IPS-NIHi7 (cell line): ENCODE measurements around the gene LAP3.
"Not testable (repeated sequence)": the region's sequence is repeated elsewhere in the genome, so short reads cannot be mapped to it uniquely, and the experiment has no call there.

ENCODE experiments used
- DNase-seq: peaks from one replicate; pipeline ENCODE4 v3.0.0; 2012; ENCODE audit warnings: mixed read lengths; ENCODE audit errors: extremely low spot score

LAP3 gene

DNA sequence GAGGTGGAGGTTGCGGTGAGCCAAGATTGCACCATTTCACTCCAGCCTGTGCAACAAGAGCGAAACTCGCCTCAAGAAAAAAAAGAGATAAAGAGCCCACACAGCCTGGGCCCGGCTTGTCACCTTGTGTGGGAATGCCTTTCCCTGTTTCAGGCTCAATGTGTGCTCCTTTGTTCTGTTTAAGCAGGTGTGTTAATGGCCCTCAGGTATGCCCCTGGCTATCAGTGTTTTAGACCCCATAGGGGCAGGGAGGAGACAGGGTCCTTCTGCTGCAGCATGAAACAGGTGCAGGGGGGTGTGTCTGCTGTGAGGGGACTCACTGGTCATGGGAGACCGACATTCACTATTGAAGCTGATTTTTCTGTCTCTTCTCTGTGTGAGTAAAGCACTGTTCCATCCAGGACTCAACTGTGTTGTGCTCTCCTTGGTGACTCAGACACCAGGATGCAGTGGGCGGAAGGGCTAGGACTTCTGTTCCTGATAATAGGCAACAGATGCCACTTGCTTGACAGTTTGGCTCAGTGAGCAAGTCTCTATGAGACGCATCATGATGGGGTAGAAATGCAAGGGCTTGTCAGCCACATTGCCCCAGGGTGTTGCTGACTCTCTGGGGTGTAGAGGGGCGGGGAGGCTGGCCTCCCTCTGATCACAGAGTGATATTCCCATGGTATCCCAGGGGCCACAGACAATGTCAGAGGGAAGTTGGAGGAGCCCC lies 15.6 kb upstream of the LAP3 start:
- no peak for DNase-seq

DNA sequence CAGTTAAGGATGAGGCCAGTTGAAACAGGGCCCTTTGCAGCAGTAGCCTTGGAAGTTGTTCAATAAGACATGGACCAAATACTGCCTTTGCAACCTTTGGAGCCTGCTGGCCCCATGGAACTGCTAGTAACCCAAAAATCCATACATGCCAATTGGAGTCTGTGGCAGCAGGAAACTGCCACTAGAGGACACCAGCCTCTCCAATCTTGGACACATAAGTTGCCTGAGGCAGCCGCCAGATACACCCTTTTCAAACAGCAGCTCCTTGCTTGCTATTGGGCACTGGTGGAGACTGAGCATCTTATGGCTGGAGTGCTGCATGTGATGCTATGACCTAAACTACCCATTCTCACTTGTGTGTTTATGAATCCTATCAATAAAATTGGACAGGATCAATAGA lies 14.8 kb upstream of the LAP3 start:
- peak; percentile 20 for DNase-seq

DNA sequence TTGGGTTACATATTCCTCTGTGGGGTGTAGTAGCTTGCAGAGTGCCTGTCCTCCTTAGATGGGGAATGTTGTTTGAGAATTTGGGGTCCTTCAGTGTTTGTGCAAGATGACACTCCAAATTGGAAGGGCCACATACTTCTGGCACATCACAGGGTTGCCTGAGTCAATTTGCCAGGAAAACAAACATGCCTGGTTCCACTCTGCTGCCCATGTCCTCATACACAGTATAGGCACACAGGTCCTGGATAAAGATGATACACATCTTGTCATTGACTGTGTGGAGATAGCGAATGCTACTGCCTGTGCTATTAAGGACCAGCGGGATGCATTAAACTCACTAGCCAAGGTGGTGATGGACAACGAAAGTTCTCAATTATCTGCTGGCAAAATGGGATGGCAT lies 11.2 kb upstream of the LAP3 start:
- DNase-seq, result no peak

DNA sequence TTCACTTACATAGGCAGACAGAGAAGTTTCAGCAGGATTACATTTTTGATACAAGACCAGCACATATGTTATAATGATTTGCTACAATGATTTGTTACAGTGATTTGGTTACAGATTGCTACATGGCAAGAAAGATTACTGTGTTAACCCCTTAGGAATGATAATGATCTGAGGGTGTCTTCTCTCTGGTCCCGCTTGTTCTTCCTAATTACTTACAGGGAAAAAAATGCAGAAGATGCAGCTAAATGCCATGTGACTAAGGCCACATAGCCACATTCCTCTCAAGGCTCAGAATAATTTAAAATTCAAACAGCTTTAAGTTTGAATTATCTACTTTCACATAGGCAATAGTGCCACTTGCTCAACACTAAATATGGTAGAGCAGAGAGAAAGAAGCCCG lies 9.7 kb upstream of the LAP3 start:
- DNase-seq, result no peak

DNA sequence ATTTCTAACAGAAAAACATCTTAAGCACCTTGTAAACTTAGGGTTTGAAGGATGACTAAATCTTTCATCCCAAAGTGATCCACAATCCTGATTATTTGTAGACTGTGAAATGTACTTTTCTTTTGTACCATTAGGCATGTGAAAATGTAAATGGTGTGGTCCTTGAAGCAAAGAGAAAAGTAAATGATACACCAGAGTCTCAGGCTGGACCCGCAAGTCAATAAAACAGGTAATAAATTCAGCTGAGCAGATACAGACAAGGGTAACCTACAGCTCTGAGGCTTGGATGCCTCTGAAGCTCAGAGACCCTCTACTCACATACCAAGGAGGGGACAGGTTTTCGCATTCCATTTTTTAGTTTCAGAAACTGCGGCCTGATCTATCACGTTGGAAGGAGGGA lies 2.8 kb upstream of the LAP3 start:
- no peak for DNase-seq

DNA sequence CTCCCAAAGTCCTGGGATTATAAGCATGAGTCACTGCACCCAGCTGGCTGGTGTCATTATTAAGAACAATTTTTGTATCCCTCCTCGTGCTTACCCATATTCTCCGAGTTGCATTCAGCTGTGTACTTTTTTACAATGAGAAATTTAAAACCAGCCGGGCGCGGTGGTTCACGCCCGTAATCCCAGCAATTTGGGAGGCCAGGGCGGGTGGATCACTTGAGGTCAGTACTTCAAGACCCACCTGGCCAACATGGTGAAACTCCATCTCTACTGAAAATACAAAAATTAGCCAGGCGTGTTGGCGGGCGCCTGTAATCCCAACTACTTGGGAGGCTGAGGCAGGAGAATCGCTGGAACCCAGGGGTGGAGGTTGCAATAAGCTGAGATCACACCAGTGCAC lies 1.8 kb upstream of the LAP3 start:
- DNase-seq, result not testable (repeated sequence)

DNA sequence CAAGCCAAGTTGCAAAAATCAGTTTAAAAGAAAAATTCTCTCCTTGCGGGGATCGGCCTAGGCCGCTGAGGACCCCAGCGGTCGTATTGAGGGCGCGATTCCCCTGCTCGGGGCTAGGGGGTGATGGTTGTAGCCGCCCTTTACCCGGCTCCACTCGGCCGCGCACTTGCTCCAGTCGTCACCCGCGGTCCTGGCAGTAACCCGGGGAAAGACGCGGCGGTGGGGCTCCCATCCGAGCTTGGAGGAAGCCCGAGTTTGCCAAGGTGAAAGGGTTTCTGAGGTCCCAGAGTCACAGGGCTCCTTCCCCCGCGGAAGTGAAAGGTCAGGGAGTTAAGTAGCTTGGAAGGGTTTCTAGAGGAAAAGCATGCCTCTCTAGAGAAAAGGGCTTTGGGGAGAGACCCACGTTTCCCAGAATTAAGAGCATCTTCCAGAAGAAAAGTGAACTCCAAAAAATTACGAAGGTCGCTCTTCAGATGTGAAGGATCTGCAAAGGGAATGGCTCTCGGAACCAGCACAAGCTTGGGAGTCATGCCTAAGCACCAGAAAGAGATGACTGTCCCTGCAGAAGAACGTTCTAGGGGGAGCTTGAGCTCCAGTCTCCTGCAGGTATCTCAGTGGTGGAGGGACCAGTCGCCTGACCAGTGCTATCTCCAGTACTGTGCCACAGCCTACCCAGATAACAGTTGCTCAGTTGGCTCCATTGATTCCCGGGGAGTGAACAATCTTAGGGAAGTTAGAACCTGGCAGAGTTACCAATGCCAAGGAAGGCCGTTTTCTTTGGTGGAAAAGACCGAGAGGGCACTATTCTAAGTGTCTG lies 875 bp downstream of the LAP3 start:
- DNase-seq, result peak; percentile 42

DNA sequence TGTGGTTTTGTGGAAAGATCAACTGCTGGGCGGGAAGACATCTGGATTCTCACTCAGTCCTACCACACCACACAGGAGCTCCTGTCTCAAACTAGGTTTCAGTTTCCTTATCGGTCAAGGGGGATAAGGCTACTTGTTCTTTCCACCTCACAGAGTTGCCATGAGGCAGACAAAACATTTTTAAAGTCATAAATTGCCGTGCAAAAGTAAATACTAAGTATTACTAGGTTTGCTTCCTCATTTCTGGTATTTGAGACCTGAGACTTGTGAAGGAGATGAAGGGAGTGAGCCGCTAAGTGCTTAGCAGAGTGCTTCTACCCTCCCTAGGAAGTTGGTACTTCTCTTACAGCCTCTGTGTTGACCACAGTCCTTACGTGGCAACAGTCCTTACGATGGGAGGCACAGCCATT lies 1.5 kb downstream of the LAP3 start:
- no peak for DNase-seq

DNA sequence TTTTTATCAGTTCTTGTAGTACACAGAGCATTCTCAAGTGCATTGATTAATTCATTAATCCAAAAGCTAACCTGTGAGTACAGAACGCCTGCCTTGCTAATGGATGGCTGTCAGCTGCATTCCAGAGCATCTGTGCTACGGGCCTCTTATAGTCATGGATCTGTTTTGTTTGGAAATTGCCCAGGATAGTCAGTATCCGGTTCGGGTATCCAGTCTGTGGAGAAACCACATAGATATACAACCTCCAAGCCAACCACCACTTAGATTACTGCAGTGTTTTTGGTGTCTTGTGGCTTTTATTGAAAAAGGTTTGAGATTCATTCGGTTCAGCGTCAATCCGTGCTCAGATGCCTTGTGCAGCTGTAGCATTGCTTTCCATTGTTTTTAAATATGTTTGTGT lies 4.0 kb downstream of the LAP3 start:
- DNase-seq, result no peak

DNA sequence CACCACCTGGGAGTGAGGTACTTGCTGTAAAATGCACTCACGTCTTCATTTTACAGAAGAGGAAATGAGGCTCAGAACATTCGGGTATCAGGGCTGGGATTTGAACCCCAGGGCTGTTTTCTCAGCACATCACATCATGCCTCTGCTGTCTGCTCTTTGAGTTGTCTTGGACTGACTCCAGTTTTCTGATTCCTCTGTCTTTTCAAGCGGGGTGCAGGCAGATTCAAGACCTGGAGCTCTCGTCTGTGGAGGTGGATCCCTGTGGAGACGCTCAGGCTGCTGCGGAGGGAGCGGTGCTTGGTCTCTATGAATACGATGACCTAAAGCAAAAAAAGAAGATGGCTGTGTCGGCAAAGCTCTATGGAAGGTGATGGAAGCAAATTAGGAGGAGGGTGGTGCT lies 6.3 kb downstream of the LAP3 start:
- no peak for DNase-seq

DNA sequence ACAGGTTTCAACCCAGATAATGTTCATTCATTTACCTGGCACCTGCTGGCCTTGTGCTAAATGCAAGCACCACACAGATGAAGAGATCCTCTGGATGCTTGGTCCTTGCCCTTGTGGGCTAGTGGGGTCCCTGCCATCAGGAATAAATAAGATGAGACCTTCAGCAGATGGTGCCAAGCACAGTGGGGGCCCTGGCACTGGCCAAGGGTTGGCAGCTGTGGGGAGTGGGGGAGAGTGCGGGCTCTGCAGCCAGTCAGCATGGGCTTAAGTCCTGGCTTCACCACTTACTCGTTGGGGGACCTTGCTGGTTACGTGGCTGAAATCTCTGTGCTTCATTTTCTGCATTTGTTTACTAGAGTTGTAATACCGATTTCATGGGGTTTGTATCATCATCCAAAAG lies 6.9 kb downstream of the LAP3 start:
- no peak for DNase-seq

DNA sequence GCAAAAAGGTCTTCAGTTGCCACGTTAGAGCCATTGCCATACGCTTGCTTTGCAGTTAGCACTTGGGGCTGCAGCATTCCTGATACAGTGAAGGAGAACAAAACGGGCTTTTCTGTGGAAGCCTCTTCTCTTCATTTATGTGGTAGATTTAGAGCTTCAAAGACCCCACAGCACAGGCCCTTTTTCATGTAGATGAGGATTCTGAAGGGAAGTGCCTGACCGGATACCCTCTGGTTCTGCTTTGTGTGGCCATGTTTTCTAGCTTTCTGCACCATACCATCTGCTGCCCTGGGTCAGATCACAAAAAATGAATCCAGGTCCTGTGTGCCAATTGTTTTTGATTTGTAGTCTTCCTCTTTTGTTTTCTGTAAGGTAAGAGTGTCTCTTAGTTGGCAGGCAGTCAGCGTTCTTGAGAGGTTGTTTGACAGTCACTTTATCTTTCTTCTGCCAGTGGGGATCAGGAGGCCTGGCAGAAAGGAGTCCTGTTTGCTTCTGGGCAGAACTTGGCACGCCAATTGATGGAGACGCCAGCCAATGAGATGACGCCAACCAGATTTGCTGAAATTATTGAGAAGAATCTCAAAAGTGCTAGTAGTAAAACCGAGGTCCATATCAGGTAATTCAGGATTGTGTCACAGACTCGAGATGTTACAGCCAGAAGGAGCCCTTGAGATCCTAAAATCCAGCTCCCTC lies 7.7 kb downstream of the LAP3 start:
- no peak for DNase-seq

DNA sequence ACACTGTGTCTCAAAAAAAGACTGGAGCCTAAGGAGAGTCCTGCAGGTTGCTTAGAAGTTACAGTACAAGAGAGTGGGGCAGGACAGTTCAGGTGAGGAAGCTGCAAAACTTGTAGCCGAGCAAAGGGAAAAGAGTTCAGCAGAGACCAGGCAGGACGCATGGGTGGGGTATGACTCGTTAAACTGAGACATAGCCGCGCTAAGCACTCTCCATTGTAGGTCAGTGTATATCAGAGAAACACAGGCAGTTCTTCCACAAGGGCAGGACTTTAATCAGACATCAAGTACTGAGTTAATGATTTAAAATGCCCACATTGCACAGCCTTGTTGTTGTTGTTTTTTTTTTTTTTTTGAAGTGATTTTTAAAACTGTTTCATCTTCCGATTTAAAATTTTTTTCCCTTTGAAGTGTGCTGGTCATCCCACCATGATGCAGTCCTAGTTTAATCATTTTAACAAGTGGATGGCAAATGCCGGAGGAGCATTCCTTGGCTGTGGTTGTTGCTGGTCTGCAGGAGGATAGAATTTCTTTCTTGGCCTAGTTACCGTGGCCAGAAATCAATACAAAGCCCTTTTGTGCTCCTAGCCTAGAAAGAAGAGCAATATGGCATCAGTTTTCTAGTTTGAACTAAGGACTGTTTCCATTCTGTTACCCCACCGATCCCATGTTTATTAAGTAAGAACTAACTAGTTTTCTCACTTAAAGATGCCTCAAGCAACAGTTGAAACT lies 10.3 kb downstream of the LAP3 start:
- DNase-seq, result no peak

DNA sequence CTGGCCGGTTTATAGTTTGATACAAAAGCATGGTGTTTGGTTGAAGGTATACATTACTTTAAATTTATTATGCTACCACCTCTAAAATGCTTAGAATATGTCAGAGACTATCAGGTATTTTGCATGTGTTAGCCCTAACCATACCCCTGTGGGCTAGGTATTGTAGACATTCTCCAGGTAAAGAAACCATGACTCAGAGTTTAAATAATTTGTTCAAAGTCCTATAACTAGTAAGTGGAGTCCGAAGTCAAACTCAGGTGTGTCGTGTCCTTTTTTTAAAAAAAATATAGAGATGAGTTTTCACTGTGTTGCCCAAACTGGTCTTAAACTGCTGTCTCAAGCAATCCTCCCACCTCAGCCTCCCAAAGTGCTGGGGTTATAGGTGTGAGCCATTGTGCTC lies 12.4 kb downstream of the LAP3 start:
- no peak for DNase-seq

DNA sequence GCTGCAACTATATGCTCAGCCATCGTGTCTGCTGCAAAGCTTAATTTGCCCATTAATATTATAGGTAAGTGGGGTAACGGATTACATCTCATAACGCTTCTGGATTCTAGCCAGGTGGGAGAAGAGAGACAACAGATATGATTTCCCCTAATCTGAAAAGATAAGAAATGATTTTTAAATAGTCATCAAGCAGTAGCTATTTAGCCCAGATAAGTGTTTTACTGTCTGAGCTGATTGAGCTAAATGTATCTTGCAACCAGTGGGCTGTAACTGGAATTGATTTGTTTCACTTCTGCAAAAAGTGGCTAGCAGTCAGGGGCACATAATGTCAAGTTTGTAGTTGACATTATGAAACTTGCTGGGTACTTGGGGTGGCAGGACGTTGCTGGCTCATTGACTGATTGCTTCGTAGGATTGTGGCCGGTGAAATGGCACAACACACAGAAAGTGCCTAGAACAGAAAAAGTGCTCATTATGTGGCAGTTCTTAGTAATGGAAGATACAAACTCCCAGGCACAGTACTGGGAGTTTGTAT lies 18.5 kb downstream of the LAP3 start:
- no peak for DNase-seq

DNA sequence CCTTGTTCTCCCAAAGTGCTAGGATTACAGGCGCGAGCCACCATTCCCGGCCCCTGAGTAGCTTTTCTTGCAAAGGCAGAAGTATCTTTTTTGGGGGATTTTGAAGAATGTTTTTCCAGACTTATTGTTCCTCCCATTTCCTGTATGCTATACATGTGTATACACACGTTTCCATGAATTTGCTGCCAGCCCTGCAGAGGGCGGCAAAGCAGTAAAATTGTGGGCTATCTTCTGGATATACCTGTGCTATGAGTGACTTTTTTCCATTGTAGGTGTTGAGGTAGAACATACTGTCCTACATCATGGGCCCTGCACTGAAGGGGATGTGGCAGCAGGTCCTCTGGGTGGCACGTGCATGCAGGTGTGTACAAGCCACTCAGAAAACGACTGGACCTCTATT lies 20.5 kb downstream of the LAP3 start:
- peak; percentile 25 for DNase-seq

DNA sequence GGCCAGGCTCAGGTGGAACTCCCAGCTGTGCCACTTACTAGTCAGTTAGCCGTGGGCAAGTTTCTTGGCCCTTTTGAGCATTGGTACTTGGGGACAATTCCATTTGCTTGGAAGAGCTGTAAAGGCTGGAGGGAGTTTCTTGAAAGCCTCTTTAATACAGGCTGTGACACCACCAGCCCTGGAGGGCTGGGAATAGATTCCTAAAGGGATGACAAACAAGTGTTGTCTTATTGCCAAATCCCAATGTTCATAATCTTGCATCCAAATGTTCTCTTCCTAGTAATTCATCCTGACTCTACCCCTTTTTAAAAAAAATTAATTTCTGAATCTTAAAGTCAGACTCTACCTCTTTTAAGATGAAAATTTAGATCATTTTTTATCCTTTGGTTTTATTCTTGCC lies 22.8 kb downstream of the LAP3 start:
- no peak for DNase-seq

DNA sequence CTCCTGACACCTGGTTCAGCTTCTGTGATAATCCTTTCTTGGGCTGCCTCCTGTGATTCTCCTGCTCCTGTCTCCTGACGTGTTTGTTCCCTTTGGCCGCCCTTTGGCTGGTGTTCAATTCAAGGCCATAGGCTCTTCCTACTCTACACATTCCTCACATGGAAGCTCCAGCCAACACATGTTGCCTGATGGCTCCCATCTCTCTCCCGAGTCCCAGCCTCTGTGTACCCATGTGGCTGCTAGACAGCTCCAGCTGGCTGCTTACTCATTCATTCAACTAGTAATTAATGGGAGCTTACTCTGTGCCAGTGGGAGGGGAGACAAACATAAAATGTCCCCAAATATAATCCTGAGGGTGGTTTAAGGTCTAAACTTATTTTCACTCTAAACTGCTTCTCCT lies 28.2 kb downstream of the LAP3 start:
- no peak for DNase-seq

DNA sequence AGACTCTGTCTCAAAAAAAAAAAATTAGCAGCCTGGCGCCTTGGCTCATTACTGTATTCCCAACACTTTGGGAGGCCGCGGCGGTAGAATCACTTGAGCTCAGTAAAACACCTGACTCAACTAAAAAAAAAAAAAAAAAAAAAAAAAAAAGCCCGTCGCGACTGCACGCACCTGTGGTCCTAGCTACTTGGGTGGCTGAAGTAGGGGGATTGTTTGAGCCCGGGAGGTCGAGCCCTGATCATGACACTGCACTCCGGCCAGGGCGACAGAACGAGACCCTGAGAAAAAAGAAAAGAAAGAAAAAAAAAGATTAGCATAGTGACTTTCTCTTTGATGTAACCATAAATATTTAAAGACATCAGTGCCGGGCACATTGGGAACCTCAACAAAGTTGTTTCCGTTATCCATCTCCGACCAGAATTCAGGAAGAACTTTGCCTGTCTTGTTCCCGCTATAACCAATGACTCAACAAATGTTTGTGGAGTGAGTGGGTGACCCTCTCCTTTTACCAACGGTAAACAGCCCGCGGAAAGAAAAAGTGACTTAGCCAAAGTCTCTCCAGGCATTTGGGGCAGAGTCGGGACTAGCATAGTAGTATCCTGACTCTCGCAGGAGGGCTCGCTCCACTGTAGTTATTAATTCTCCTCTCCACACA lies 36.9 kb downstream of the LAP3 start:
- no peak for DNase-seq

DNA sequence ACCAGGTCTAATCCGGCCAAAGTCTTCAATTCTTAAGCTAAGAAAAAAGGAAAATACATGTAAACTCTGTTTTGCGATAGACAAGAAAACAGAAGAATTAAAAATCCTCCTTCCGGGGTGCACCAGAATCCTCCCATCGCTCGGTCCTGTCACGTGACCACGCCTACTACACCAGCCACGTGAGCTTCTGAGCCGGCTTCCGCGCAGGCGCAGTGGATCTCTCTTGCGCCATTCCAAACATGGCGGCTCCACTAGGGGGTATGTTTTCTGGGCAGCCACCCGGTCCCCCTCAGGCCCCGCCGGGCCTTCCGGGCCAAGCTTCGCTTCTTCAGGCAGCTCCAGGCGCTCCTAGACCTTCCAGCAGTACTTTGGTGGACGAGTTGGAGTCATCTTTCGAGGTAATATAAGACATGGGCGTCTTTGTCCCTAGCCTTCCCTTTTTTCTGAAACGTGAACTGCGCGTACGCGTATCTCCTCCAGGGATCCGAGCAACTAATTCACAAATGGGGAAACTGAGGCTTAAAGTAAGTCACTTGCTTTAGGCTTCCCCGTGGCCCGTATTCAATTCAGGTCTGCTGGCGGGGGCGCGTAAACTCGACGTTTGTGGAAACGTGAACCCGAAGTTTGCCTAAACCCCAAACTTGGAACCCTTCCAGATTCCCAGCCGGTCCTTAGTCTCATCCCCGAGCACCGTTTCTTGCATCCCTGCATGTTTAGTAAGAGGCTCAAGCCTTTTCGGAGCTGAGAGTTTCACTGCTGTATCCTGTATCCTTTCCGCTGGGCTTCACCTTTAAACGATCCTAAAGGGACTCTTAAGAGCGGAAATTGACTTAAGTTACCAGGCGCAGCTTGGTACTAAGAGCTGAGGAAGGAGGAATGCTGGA lies 37.7 kb downstream of the LAP3 start, which contains the start of gene MED28:
Gene MED28 (plus strand): TSS at position 226 of the 884 bp plus-strand sequence. CDS start 14 bp downstream, at position 240.
- peak; percentile 98 for DNase-seq
